Muscle of leg (tissue), 11 donors: ENCODE data around the gene PLXNC1. TPM values are rescaled to one million over a fixed set of nuclear protein-coding genes. Genes with fewer than 3 reads are reported as not detected.

Experiments used
- DNase-seq: peaks from one replicate; pipeline ENCODE4 v3.0.0; 2013
- H3K27ac ChIP-seq: one replicate; pipeline ENCODE4 v1.5.1; 2013; ENCODE audit warnings: mild to moderate bottlenecking, low read length, control low read depth
- H3K27me3 ChIP-seq: one replicate; pipeline ENCODE4 v1.6.1; 2013; ENCODE audit warnings: low read length; ENCODE audit not compliant: control insufficient read depth, insufficient read depth
- H3K36me3 ChIP-seq: one replicate; pipeline ENCODE4 v1.6.1; 2013; ENCODE audit warnings: low read length; ENCODE audit not compliant: control insufficient read depth, insufficient read depth
- H3K4me1 ChIP-seq: one replicate; pipeline ENCODE4 v1.6.1; 2013; ENCODE audit warnings: low read length; ENCODE audit not compliant: control insufficient read depth, insufficient read depth
- H3K4me3 ChIP-seq: one replicate; pipeline ENCODE4 v1.5.1; 2013; ENCODE audit warnings: low read length, control low read depth
- H3K9me3 ChIP-seq: replicated peaks from 2 replicates; pipeline ENCODE4 v1.6.1; 2013; ENCODE audit warnings: low read depth, low read length; ENCODE audit not compliant: control insufficient read depth
- WGBS: methylation state at CpG from one replicate; pipeline ENCODE4 v1.1.5; 2013; ENCODE audit warnings: missing lambda C conversion rate; ENCODE audit not compliant: insufficient coverage; 5-methylcytosine and 5-hydroxymethylcytosine counted together
- polyA plus RNA-seq, 8 donors: library from polyadenylated mRNA; unstranded; fragments of 120-200 nt; gene quantifications; one replicate each; pipeline versions ENCODE4 v1.2.1 to v1.2.3, GENCODE V29; 2013; ENCODE audit warnings: inconsistent platforms in 1 of 8, low replicate concordance in 1 of 8; ENCODE audit not compliant: insufficient read length in 8 of 8, insufficient read depth in 1 of 8
- total RNA-seq: library from RNA; stranded (reverse); fragments of 120-200 nt; gene quantifications from one replicate; pipeline ENCODE4 v1.2.4, GENCODE V29; 2013

PLXNC1 gene
- total and polyA plus RNA-seq, 9 donors, result 11.7 to 29.4 (median 19.0) TPM

DNA sequence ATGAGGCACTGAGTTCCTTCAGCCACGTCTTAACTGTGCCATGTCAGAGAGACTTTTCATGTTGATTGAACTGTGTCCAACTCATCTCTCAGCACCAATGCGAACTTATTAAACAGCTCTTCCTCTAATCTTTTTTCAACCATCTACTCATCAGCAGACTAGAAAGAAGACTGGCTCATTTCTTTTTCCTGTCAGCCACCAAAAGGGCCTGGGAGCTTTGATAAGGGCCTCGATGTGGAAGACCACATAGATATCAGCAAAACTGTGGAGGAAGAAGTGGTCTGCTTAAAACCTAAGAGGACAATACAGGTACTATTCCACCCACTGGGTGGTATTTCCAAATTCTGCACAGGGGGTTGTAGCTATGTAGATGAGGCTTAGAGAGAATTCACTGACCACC is 3.6 kb upstream of the PLXNC1 start:
- DNase-seq, result no peak
- H3K9me3 ChIP-seq, result no peaks in the 10 kb centered on the region
- no peak overlapping the region for H3K27ac ChIP-seq
- no CpG with 5 or more reads among the region's 3 CpGs for WGBS
- peaks cover 18% of the 10 kb centered on the region for H3K4me1 ChIP-seq
- peaks cover 29% of the 10 kb centered on the region for H3K27me3 ChIP-seq
- H3K4me3 ChIP-seq, result no peak overlapping the region
- H3K36me3 ChIP-seq, result no peaks in the 10 kb centered on the region

DNA sequence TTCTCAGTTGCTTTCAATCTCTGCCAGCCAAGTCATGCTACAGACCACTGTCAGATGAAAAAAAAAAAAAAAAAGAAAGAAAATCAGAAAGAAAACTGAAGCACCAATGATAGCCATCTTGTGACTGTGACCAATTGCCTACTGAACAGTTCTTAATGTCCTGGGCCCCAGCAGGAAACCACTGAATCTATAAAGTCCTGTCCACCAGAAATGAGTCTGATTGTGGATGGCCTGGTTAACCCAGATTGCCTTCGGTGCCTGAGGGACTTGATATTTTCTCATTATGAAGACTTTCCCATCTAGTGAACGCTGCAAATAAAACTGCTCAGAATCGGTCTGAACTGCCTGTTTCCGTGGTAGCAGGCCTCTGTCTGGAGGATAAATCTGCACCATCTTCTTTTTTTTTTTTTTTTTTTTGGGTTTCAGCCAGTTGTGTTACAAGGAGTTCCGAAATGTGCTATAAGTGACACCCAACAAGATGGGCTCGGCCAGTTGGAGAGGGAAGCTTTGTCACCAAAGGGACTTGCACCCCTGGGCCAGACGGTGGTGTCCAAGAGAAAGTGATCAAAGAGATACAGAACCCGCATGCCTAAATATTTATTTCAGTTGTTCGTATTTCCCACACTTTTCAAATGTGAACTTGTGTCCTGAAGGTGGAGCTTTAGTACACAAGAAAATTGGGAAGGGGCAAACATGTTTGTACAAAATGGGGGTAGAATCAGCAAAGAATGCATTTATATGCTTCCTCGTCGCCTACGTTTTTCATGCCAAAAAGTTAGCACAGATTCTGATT is 3.0 kb upstream of the PLXNC1 start:
- WGBS, result 43% methylated on average over 4 of the region's 12 CpGs
- Histone ChIP-seq H3K36me3 (no peaks in the 10 kb centered on the region), H3K4me1 (peaks cover 23% of the 10 kb centered on the region), H3K27me3 (peaks cover 35% of the 10 kb centered on the region), H3K4me3 (no peak overlapping the region), H3K9me3 (no peaks in the 10 kb centered on the region), H3K27ac (no peak overlapping the region)
- peak; percentile 88 for DNase-seq

DNA sequence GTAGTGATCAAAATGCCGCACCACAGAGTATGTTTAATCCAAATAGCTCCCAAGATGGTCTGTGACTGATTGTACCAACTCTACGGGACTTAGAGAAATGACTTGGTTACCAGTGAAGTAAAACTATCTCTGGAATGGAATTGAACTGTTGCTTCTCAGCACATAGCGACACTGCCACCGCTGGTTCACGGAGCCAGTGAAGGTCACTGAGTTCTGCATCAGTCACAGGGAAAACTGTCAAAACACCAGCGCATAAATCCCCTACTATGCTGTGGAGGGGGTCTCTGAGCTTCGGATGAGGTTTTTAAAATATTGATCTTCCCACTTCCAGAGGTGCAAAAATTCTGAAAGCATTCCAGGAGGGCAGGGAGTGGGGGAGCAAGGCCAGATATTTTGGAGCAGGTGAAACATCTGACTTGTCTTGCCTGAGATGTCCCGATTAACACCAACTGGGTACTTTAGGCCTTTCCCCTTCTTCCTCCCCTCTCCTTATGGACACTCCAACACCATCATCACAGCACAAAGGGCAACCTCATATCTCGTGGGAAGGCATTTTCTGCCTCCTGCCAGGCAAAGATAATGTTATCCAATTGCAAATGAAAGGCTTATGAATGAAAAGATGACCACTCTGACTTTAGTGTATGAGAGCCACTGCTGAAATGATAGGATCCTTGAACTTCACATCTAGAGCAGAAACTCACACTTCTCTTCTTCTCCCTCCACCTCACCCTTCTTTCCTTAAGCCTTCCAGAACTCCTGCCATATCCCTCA is 2.0 kb upstream of the PLXNC1 start:
- peaks cover 24% of the 10 kb centered on the region for H3K4me1 ChIP-seq
- DNase-seq, result no peak
- H3K27ac ChIP-seq, result peak overlapping the region; percentile 3
- peaks cover 42% of the 10 kb centered on the region for H3K27me3 ChIP-seq
- H3K36me3 ChIP-seq, result no peaks in the 10 kb centered on the region
- 81% methylated on average over 2 of the region's 9 CpGs for WGBS
- no peak overlapping the region for H3K4me3 ChIP-seq
- H3K9me3 ChIP-seq, result no peaks in the 10 kb centered on the region

DNA sequence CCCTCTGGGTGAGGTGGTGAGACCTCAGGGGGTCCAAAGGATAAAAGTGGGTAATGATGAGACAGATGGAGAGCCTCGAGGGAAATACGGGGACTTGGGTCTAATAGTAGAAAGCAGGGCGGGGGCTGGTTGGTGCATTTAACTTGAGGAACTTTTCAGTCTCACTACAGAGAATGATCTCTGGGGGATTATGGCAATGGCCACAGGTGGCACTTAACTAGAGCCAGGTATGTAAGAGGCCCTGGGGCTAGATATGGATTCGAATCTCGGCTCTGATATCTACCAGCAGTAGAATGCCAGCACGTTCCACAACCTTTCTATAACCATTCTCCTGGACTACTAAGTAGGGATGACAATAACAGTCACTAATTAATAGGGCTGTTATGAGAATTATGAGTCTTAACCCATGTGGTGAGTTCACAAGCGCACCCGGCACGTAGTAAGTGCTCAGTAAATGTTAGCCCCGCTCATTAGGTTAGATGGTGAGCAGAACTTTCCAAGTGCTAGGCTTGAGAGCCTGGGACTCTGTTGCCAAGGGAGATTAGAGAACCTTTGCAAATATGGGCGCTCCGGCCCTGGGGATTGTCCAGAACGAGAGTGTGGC is 888 bp upstream of the PLXNC1 start:
- no peaks in the 10 kb centered on the region for H3K36me3 ChIP-seq
- 59% methylated on average over 5 of the region's 13 CpGs for WGBS
- H3K4me3 ChIP-seq, result peak overlapping the region; percentile 53
- peaks cover 51% of the 10 kb centered on the region for H3K27me3 ChIP-seq
- H3K4me1 ChIP-seq, result peaks cover 27% of the 10 kb centered on the region
- no peaks in the 10 kb centered on the region for H3K9me3 ChIP-seq
- peak overlapping the region; percentile 2 for H3K27ac ChIP-seq
- peak; percentile 19 for DNase-seq

DNA sequence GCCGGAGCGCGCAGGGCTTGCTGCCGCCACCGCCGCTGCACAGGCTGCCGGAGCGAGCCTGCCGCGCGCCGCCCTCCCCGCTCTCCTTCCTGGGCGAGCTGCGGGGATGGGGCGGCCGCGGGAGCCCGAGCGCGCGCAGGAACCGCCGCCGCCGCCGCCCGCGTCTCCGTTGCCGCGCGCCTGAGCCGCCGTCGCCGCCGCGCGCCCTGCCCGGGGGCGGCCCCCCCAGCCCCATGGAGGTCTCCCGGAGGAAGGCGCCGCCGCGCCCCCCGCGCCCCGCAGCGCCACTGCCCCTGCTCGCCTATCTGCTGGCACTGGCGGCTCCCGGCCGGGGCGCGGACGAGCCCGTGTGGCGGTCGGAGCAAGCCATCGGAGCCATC is 352 bp downstream of the PLXNC1 start:
- DNase-seq, result no peak
- peaks cover 27% of the 10 kb centered on the region for H3K4me1 ChIP-seq
- H3K27me3 ChIP-seq, result peaks cover 55% of the 10 kb centered on the region
- WGBS, result under 1% methylated on average over 62 of the region's 62 CpGs
- peak overlapping the region; percentile 57 for H3K4me3 ChIP-seq
- no peaks in the 10 kb centered on the region for H3K9me3 ChIP-seq
- H3K36me3 ChIP-seq, result no peaks in the 10 kb centered on the region
- no peak overlapping the region for H3K27ac ChIP-seq

DNA sequence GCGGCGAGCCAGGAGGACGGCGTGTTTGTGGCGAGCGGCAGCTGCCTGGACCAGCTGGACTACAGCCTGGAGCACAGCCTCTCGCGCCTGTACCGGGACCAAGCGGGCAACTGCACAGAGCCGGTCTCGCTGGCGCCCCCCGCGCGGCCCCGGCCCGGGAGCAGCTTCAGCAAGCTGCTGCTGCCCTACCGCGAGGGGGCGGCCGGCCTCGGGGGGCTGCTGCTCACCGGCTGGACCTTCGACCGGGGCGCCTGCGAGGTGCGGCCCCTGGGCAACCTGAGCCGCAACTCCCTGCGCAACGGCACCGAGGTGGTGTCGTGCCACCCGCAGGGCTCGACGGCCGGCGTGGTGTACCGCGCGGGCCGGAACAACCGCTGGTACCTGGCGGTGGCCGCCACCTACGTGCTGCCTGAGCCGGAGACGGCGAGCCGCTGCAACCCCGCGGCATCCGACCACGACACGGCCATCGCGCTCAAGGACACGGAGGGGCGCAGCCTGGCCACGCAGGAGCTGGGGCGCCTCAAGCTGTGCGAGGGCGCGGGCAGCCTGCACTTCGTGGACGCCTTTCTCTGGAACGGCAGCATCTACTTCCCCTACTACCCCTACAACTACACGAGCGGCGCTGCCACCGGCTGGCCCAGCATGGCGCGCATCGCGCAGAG is 873 bp downstream of the PLXNC1 start:
- peaks cover 27% of the 10 kb centered on the region for H3K4me1 ChIP-seq
- H3K27me3 ChIP-seq, result peaks cover 56% of the 10 kb centered on the region
- no peak overlapping the region for H3K27ac ChIP-seq
- H3K4me3 ChIP-seq, result peak overlapping the region; percentile 57
- under 1% methylated on average over 76 of the region's 76 CpGs for WGBS
- DNase-seq, result peak; percentile 55
- H3K9me3 ChIP-seq, result no peaks in the 10 kb centered on the region
- no peaks in the 10 kb centered on the region for H3K36me3 ChIP-seq

DNA sequence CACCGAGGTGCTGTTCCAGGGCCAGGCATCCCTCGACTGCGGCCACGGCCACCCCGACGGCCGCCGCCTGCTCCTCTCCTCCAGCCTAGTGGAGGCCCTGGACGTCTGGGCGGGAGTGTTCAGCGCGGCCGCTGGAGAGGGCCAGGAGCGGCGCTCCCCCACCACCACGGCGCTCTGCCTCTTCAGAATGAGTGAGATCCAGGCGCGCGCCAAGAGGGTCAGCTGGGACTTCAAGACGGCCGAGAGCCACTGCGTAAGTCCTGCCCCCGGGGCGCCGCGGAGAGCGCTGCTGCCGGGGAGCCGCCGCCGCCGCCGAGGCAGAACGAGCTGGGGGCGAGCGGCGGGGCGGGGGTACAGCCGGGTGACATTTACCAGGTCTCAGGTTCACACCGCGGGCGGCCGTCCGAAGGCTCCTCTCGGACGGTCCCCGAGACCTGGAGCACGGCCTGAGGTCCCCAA is 1.4 kb downstream of the PLXNC1 start:
- Histone ChIP-seq H3K27ac (peak overlapping the region; percentile 42), H3K9me3 (no peaks in the 10 kb centered on the region), H3K4me3 (peak overlapping the region; percentile 57), H3K36me3 (no peaks in the 10 kb centered on the region), H3K4me1 (peaks cover 27% of the 10 kb centered on the region), H3K27me3 (peaks cover 56% of the 10 kb centered on the region)
- under 1% methylated on average over 47 of the region's 49 CpGs for WGBS
- peak; percentile 88 for DNase-seq

DNA sequence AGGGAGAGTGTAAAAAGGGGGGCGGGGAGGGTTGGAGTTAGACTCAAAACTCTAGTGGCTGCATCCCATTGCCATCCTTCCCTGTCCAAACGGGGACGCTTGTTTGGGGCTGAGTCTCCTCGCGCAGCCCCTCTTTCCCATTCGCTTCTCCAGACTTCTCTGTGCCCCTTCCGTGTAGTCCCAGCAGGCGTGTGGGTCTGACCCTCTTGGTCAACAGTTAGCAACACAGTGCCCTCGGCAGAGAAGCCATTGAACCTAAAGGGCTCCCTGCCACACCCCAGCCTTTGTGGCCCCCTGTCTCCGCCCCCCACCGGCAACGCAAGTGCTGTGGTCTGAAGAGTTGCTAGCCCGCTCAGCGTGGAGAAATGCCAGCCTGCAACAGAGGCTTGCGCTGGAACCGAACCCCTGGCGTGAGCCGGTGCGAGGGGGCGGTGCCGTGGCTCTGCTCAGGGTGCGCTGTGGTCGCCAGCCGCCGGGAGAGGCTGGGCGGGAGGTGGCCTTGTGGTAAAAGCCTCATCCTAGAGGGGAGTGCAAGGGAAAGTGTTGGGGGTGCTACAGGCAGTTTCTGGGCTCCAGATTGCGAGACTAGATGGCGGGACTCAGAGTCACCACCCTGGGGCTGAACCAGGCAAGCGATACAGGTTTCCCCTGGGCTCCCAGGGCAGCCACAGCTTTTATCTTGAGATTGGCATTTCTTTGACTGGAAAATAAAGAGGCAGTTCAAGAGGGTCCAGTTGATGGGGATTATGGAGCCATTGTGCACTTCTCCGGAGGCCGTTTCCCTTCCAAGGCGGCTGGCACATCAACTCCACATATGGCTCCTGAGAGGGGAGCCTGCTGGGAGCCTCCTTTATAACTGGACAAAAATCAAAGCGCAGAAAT is 2.1 kb downstream of the PLXNC1 start:
- WGBS, result 3% methylated on average over 27 of the region's 33 CpGs
- peaks cover 56% of the 10 kb centered on the region for H3K27me3 ChIP-seq
- peaks cover 27% of the 10 kb centered on the region for H3K4me1 ChIP-seq
- H3K27ac ChIP-seq, result peak overlapping the region; percentile 42
- H3K36me3 ChIP-seq, result no peaks in the 10 kb centered on the region
- no peaks in the 10 kb centered on the region for H3K9me3 ChIP-seq
- peak overlapping the region; percentile 57 for H3K4me3 ChIP-seq
- peak; percentile 40 for DNase-seq

DNA sequence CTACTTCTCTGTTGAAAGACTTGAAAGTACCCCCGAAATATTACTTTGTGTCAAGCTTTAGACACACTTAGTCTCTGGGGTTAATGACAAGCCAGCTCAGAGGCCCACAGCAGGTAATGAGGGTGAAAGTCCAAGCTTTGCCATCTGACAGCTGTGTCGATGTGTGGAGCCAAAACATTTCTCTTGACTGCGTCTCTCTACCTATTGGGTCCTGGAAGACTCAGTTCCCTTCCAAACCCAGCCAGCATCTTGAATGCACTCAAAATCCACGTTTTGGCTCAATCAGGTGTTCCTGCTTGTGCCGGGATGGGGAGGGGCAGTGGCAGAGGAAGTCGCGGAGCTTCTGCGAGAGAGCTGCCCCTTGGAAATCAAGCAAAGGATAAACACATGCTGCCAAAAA is 3.2 kb downstream of the PLXNC1 start:
- H3K36me3 ChIP-seq, result no peaks in the 10 kb centered on the region
- peak; percentile 21 for DNase-seq
- H3K27ac ChIP-seq, result no peak overlapping the region
- H3K27me3 ChIP-seq, result peaks cover 53% of the 10 kb centered on the region
- WGBS, result 0% methylated on average over 4 of the region's 8 CpGs
- H3K4me1 ChIP-seq, result peaks cover 27% of the 10 kb centered on the region
- H3K4me3 ChIP-seq, result no peak overlapping the region
- H3K9me3 ChIP-seq, result no peaks in the 10 kb centered on the region
